T-helper 2 cell treated with Interferon-gamma antibody and Interleukin-4, amounts not matched to agents 100 ng/mL and 5 ng/mL, for 36 hours (primary cell): ENCODE data around the gene IRF2BPL. TPM values are rescaled to one million over a fixed set of nuclear protein-coding genes. Genes with fewer than 3 reads are reported as not detected.
"Not testable (repeated sequence)": the region's sequence is repeated elsewhere in the genome, so short reads cannot be mapped to it uniquely, and the experiment has no call there.

Experiments
- intact Hi-C: fragments of 100-400 bp; cut with micrococcal nuclease; formaldehyde crosslinking; loops from one replicate; pipeline ENCODE4 v1.15.1; 2023
- total RNA-seq: library from RNA; stranded (reverse); gene quantifications from 2 replicates; pipeline ENCODE4 v1.2.3, GENCODE V29; 2022

The IRF2BPL gene
- total RNA-seq, 1 donor from 2014 or later = 27.1 TPM

GRCh38 chr14:77036484-77037214 lies 8.1 kb upstream of the IRF2BPL start:
- intact Hi-C loops = no loop called here

- intact Hi-C loops = no loop called here
These were observed 6.8 kb upstream of the IRF2BPL start for GRCh38 chr14:77035267-77035666.

DNA sequence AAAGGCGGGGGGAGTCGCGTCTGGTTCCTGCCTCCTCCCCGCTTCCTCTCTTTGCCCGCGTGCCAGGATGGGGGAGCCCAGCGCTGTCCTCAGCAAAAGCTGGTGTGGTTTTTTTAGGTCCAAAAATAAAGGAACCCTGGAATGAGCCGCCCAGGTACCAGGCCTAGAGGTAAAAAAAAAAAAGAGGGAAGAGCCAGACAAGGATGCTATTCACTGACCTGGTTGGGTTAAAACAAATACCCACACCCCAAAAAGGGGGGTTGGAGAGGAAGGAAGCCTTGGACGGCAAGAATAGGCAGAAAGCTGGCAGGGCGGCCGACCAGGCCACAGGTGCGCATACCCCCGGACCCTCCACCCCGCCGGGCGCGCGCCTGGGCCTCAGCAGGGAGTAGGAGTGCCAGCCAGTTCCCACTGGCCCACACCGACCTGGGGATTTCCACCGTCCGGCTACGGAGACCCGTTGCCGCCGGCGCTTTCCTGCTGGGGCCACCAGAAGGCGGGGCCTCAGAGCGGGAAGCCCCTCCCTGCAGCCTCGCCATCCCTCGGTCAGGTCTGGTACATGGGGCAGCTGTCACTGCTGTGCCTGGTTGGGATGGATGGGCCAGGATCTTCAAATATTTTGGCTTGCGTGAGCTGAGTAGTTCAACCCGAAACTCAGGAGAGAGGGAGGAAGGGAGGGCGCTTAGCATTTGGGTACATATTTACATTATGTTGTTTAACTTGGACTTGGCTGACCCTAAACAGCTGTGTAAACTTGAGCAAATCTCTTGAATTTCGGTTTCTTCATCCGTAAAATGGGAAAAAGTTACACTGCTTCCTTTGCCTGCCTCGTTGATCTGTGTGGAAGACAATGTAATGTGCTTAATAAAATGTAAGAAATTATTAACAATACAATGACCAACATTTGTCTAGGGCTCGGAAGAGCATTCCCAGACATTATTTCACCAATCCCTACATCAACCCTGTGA lies 5.4 kb upstream of the IRF2BPL start:
- intact Hi-C loops = no loop called here

DNA sequence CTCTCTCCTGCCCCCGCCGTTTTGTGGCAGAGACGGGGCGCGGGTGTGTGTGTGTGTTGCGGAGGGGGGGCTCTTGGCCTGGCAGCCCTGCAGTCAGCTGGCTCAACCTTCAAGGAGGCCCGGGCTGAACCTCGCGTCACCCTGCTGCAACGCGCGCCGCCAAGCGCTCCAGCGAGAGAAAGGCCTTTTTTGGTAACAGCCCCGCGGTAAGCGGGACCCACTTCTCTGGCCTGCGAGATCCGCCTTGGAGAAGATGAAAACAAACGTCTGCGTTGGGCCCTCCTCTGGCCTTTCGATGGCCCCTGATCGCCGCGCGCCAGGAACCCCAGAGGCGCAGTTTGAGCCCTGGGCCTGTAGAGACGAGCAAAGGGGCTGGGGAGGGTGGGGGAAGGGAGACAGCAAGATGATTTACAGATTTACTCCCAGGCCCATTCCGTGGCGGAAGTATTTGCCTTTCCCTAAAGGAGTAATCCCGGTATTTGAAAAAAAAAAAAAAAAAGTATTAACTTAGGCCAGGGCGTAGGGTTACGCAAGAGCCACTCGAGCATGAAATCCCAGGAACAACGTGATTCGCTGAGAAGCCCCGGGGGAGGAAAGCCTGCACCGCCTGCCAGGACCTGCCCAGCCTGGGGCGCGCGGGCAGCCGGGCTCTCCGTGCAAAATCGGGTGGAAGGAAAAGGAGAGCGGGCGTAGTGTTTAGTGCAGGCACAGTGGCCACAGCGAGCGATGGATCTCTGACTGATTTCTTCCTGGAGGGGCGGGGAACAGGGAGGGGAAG lies 4.5 kb upstream of the IRF2BPL start:
- intact Hi-C loops = loop anchor here (1.0 kb wide), 1 partner anchor 7 kb away; no protein-coding TSS in a partner anchor

- intact Hi-C loops = loop anchor here (1.0 kb wide), 1 partner anchor 8 kb away; no protein-coding TSS in a partner anchor
These were observed 4.0 kb upstream of the IRF2BPL start for GRCh38 chr14:77032491-77032843.

GRCh38 chr14:77031759-77032490 lies 3.4 kb upstream of the IRF2BPL start:
- intact Hi-C loops = loop anchor here (1.0 kb wide), 1 partner anchor 8 kb away; no protein-coding TSS in a partner anchor

DNA sequence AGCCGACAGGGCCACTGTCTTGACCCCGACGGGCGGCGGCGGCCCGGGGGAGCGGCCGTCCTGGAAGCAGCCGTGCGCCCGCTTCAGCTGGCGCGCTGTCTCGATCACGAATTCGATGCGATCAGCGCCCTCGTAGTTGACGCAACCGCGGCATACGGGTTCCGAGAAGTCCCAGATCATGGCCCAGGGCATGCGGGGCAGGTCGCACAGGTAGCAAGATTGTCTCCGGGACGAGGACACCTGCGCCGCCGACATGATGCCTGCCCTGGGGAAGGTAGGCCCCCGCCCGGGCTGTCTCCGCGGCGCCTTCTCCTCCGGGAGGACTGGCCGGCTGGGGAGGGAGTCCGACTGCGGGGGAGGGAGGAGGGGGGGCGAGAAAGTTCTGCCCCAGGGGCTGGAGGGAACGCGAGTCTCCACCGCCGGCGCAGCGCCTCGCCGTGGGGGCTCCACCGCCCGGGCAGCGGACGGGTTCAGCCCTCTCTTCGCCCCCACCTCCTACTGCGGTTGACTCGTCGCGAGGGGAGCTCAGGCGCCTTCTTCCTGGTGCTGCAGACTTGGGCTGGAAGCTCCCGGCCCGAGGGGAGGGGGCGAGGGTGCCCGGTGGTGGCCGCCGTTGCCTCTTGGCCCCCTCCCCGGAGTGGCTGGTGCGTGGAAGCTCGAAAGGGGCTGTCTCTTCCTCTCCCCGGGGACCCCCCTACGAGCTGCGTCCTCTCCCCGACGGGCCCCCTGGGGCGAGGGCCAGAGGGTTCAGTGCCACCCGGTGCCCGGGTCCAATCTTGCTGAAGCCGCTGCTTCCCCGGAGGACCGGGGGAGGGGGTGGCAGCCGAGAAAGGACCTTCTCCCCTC lies 747 bp downstream of the IRF2BPL start:
- intact Hi-C loops = loop anchor here (1.0 to 5.0 kb wide), 6 partner anchors 13 to 293 kb away; partner anchors contain the start of genes CIPC, GSTZ1 and POMT2

- intact Hi-C loops = loop anchor here (5.0 kb wide), 1 partner anchor 70 kb away; the partner anchor contains the start of gene CIPC
These were observed 1.5 kb downstream of the IRF2BPL start for GRCh38 chr14:77026930-77027537.

- intact Hi-C loops = loop anchor here (5.0 kb wide), 1 partner anchor 71 kb away; the partner anchor contains the start of gene CIPC
These were observed 2.2 kb downstream of the IRF2BPL start for GRCh38 chr14:77026166-77026929.

DNA sequence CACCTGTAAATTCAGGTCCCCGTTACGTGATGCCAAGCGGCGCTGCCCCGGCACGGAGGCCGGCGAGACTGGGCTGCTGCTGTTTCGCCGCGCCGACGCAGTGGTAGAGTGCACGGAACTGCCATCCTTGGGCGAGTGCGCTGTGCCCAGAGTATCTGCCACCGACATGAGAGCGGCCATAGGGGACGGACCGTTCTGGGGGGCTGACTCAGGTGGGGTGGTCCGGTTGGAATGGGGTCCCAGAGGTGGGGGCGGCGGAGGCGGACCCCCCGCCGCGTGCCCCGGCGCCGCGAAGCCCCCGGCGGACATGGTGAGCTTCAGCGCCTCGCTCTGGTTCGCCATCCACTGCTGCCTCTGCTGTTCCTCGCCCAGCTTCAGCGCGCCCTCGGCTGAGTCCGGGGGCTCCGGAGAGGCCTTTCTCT lies 2.8 kb downstream of the IRF2BPL start:
- intact Hi-C loops = loop anchor here (5.0 kb wide), 1 partner anchor 72 kb away; the partner anchor contains the start of gene CIPC

DNA sequence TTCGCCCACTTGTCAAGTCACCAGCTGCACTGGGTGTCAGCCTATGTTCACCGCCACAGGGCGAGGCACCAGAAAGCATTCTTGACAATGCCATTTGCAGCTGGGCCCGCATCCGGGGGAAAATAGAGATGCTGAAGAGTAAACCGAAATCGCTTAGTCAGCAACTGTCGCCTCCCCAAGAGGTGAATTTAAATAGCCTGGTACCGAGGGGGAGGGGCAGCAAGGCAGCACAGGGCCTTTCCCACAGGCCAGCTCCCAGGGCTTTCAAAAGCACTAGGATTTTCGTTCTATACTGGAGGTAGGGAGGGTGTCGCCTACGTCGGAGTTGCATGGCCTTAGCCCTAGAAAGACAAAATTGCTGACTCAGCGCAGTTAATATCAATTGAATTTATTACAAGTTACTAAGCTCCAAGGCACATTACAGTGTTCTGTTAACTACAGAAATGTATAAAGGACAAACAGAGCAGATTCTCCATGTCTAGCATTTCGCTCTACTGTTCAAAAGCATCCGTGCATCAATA lies 4.3 kb downstream of the IRF2BPL start:
- intact Hi-C loops = loop anchor here (1.0 kb wide), 3 partner anchors 62 to 115 kb away; no protein-coding TSS in a partner anchor

DNA sequence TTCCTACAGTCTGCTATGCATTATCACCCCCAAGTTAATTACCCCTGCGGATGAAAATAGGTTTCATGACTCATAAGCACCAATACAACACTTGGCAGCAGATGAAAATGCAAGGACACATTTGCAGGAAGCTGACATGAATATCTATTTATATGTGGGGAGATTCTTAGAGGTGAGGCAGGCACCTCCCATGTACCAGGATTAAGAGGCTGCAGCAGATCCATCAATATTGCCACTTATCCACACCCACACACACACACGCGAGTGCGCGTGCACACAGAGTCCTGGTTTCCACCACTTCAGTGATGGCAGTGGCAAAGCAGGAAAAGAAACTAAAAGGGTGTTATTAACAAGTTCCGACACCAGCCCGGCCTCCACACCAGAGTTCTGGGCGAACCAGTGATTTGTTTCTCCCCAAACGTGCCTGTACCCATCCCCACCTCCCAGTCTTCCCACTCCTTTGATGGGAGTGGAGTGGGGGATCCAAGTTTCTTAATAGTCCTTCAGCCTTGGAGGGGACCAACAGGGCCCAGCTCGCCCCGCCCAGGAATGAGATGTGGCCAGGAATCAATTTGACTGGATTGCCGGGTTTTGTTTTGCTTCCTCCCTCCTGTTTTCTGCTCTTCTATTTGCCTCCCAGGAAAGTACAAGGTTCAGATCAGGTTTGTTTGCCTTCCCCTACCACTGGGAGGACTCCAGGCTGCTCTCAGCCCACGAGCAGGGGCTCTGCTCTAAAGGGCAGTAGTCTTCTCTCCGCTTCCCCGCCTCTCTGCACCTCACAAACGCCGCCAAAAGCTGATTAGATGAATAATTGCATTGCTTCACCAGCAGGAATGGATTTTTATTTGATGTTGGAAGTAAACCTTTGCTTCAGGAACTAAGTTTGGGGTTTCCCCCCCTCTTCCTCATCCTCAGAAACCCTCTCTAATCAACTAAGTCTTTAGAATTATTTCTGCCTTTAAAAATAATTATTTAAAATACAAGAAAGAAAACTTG lies 5.2 kb downstream of the IRF2BPL start:
- intact Hi-C loops = no loop called here

- intact Hi-C loops = no loop called here
These were observed 6.2 kb downstream of the IRF2BPL start for GRCh38 chr14:77022236-77022852.

DNA sequence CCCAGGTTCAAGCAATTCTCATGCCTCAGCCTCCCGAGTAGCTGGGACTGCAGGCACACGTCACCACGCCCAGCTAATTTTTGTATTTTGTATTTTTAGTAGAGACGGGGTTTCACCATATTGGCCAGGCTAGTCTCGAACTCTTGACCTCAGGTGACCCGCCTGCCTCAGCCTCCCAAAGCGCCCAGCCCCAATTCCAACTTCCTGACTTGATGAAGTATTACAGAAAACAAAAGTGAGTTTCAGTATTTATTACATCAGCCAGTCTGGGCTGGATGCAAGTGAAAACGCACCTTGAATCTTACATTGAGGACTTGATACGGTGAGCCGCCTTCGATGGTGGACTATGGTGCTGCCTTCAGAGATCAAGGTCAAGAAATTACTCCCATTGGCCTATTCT lies 7.1 kb downstream of the IRF2BPL start:
- intact Hi-C loops = not testable (repeated sequence)

DNA sequence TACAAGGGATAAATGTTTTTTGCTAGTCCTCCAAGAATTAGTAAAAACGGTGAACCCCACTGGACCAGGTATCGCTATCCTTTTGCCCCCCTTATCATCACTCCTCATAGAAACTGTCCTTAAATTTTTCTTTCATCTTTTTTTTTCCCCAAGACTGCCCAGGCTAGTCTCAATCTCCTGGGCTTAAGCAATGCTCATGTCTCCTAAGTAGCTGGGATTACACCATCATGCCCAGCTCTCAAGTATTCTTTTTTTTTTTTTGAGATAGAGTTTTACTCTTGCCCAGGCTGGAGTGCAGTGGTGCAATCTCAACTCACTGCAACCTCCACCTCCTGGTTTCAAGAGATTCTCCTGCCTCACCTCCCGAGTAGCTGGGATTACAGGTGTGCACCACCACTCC lies 9.7 kb downstream of the IRF2BPL start:
- intact Hi-C loops = no loop called here

GRCh38 chr14:77017666-77018065 lies 10.8 kb downstream of the IRF2BPL start:
- intact Hi-C loops = no loop called here
